ENCODE measurements around the gene PRKCE. TPM values are rescaled to one million over a fixed set of nuclear protein-coding genes. Genes with fewer than 3 reads are reported as not detected.
A peak's percentile ranks its signal among the peaks of the same experiment; 100 is the strongest.
"Not testable (repeated sequence)": the region's sequence is repeated elsewhere in the genome, so short reads cannot be mapped to it uniquely, and the experiment has no call there.

Gene PRKCE
- total and polyA plus RNA-seq, 7 donors = 3.0 to 22.8 (median 16.1) TPM

DNA sequence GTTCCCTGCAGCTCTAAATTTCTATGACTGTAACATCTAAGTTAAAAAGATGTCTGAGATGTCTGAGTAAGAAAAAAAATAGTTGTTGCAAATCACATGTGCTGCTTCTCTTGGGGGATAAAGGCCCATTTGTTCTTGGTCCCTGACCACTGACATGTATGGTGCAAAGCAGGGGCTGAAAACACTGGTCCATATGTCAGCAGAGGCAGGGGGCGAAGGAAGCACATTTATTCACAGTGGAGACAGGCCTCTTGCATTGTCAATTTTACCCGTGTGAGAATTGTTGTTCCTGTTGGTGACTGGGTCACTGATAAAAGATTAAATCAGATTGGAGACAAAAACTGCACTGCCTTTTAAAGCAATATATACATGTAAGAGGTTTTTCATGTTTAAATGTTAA, 38.8 kb downstream of the PRKCE start:
- H3K36me3 ChIP-seq (ENCODE audit: insufficient read depth in 1 of 2, low read depth in 1 of 2) = no peaks in the 10 kb centered on the region
- TF ChIP-seq, protein P1, sequence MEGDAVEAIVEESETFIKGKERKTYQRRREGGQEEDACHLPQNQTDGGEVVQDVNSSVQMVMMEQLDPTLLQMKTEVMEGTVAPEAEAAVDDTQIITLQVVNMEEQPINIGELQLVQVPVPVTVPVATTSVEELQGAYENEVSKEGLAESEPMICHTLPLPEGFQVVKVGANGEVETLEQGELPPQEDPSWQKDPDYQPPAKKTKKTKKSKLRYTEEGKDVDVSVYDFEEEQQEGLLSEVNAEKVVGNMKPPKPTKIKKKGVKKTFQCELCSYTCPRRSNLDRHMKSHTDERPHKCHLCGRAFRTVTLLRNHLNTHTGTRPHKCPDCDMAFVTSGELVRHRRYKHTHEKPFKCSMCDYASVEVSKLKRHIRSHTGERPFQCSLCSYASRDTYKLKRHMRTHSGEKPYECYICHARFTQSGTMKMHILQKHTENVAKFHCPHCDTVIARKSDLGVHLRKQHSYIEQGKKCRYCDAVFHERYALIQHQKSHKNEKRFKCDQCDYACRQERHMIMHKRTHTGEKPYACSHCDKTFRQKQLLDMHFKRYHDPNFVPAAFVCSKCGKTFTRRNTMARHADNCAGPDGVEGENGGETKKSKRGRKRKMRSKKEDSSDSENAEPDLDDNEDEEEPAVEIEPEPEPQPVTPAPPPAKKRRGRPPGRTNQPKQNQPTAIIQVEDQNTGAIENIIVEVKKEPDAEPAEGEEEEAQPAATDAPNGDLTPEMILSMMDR (IDR thresholded peaks at IDR 0.05) = no peak
- no peak for ATAC-seq
- H3K27me3 ChIP-seq (ENCODE audit: insufficient read depth in 3 of 3, low read length in 2 of 3) = no peaks in the 10 kb centered on the region
- 60 to 66% (median 65%) methylated on average over 2 of the region's 2 CpGs for WGBS, 3 donors
- DNase-seq = no peak
- H3K9me3 ChIP-seq = no peaks in the 10 kb centered on the region
- intact Hi-C loops (cut with DNase I) = loop anchor here in 1 of 2 donors (5.0 kb wide), 1 partner anchor 38 kb away; the partner anchor contains the start of gene PRKCE
- peaks cover 35% of the 10 kb centered on the region for H3K4me1 ChIP-seq
- H3K27ac ChIP-seq = peak overlapping the region; percentile 90
- H3K4me3 ChIP-seq = no peak overlapping the region

DNA sequence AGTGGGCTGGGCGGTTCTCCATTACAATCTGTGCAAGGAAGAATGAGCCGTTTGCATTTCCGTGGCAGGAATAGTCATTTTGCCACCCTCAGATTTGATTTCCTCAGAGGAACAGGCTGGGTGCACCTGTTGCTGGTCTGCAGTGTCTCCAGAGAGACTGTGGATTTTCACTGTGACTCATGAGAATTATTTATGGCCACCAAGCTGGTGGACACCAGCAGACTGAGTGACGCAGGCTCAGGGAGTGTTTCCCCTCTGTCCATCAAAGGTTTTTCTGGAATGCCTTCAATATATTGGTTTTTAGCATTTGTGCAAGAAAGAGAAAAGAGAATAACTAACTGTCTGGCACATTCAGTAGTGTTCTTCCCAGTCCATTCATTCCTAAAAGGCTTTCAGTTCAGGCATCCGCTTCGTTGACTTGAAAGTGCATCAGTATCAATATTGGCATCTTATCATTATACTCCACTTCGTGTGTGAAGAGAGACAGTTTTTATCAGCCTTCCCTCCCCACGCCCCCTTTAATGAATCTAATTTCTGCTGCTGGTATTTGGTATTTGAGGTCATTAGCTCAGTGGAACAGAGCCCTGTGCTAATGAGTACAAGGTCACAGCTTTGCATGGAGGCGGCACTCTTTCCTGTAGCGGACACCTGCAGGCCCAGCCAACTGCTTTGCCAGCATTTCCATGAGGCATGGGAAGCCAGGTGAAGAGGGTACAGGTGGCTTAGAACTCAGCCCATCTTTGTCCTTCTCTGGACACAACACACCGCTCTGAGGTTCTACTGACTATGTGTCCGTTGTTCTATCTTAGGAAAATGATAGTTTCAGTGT, 39.9 kb downstream of the PRKCE start:
- peak; percentile 40 to 66 for DNase-seq
- peak overlapping the region; percentile 20 for H3K4me3 ChIP-seq
- intact Hi-C loops (cut with DNase I) = loop anchor here in 1 of 2 donors (5.0 kb wide), 1 partner anchor 39 kb away; the partner anchor contains the start of gene PRKCE
- peaks cover 34% of the 10 kb centered on the region for H3K4me1 ChIP-seq
- whole genome bisulfite sequencing, 3 donors = 36 to 46% (median 43%) methylated on average over 12 of the region's 12 CpGs
- H3K27me3 ChIP-seq (ENCODE audit: insufficient read depth in 3 of 3, low read length in 2 of 3) = no peaks in the 10 kb centered on the region
- no peaks in the 10 kb centered on the region for H3K9me3 ChIP-seq
- peak; percentile 95 to 98 (median 98) for ATAC-seq
- H3K27ac ChIP-seq = peak overlapping the region; percentile 90
- no peaks in the 10 kb centered on the region for H3K36me3 ChIP-seq (ENCODE audit: insufficient read depth in 1 of 2, low read depth in 1 of 2)
- TF ChIP-seq, protein P1 (IDR thresholded peaks at IDR 0.05) = no peak

DNA sequence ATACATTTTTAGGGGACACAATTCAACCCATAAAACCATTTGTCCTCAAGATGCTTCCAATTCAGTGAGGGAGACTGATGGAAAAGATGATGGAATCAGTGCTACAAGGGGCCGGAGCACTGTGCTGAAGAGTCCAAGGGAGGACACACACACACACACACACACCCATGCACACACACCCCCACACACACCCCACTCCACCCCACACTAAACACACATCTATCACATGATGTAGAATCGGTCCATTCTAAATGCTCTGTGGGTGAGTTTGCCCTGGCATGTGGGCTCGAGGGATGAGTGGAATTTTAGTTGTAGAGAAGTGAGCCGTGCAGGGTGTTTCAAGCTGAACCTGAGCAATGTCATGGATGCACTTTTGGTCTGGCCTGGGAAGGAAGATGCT, 41.1 kb downstream of the PRKCE start:
- 97 to 98% (median 97%) methylated on average over 4 of the region's 4 CpGs for WGBS, 3 donors
- DNase-seq = no peak
- ATAC-seq = no peak
- TF ChIP-seq, protein P1 (IDR thresholded peaks at IDR 0.05) = no peak
- intact Hi-C loops (cut with DNase I) = loop anchor here in 1 of 2 donors (5.0 kb wide), 1 partner anchor 40 kb away; the partner anchor contains the start of gene PRKCE
- H3K27ac ChIP-seq = no peak overlapping the region
- H3K9me3 ChIP-seq = no peaks in the 10 kb centered on the region
- no peak overlapping the region for H3K4me3 ChIP-seq
- H3K27me3 ChIP-seq (ENCODE audit: insufficient read depth in 3 of 3, low read length in 2 of 3) = no peaks in the 10 kb centered on the region
- no peaks in the 10 kb centered on the region for H3K36me3 ChIP-seq (ENCODE audit: insufficient read depth in 1 of 2, low read depth in 1 of 2)
- peaks cover 34% of the 10 kb centered on the region for H3K4me1 ChIP-seq

DNA sequence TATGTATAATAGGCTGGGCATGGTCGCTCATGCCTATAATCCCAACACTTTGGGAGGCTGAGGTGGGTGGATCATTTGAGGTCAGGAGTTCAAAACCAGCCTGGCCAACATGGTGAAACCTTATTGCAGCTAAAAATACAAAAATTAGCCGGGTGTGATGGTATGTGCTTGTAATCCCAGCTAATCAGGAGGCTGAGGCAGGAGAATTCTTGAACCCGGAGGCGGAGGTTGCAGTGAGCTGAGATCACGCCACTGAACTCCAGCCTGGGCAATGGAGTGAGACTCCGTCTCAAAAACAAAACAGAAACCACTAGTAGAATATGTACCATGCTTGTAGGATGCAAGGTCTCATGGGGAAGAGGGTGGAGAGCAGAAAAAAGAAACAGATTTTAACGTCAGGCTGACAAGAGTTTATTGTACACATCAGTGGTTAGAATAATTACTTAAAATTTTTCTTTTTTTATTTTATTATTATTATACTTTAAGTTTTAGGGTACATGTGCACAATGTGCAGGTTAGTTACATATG, 44.1 kb downstream of the PRKCE start:
- 73 to 85% (median 84%) methylated on average over 7 of the region's 7 CpGs for WGBS, 3 donors
- peaks cover 36% of the 10 kb centered on the region for H3K4me1 ChIP-seq

DNA sequence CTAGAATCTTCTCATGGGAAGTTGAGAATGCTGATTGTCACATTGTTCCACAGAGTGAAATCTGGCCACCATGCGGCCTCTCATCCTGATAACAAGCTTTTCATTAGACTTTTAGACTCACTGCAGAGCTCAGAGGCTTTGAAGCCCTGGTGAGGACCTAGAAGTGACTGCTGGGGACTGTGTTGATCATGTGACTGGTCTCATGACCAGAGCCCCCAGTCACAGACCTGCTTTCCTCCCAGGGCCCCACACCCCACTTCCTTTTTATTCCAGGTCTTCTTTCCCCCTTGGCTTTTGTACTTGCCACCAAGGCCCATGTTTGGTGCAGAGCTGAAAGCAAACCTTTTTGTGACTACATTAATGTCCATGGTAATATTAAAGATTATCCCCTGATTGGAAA, 45.2 kb downstream of the PRKCE start:
- 50 to 100% (median 89%) methylated on average over 1 of the region's 1 CpG for WGBS, 3 donors
- Histone ChIP-seq H3K27ac (no peak overlapping the region), H3K27me3 (ENCODE audit: insufficient read depth in 3 of 3, low read length in 2 of 3) (no peaks in the 10 kb centered on the region), H3K4me1 (peaks cover 25% of the 10 kb centered on the region), H3K36me3 (ENCODE audit: insufficient read depth in 1 of 2, low read depth in 1 of 2) (no peaks in the 10 kb centered on the region), H3K9me3 (no peaks in the 10 kb centered on the region), H3K4me3 (no peak overlapping the region)
- TF ChIP-seq, protein P1 (IDR thresholded peaks at IDR 0.05) = no peak
- intact Hi-C loops (cut with DNase I) = no loop called here
- ATAC-seq = no peak
- no peak for DNase-seq

More for the DNA sequence above, 44.1 kb downstream of the PRKCE start:
- intact Hi-C loops (cut with DNase I); DNase-seq; H3K9me3 ChIP-seq; H3K36me3 ChIP-seq (ENCODE audit: insufficient read depth in 1 of 2, low read depth in 1 of 2); H3K27me3 ChIP-seq (ENCODE audit: insufficient read depth in 3 of 3, low read length in 2 of 3); ATAC-seq; H3K27ac ChIP-seq; H3K4me3 ChIP-seq: not testable (repeated sequence)

Data from psoas muscle (tissue), 8 donors.